AG04449 (cell line): ENCODE data around the gene FHIP1B.

ENCODE experiments used
- CTCF ChIA-PET: fragments of 350-600 bp; formaldehyde crosslinking; extraction: SDS; loops from one replicate; lab custom pipeline; 2021; ENCODE audit warnings: antibody characterized with exemption; lab: Yijun Ruan, JAX
- POLR2A ChIA-PET: fragments of 400-600, 350-600 bp; formaldehyde crosslinking; extraction: SDS; loops from one replicate; lab custom pipeline; 2020; ENCODE audit warnings: antibody characterized with exemption, inconsistent platforms; lab: Yijun Ruan, JAX
- DNase-seq: peaks from one replicate; pipeline ENCODE4 v3.0.0-alpha.2; 2010; ENCODE audit warnings: low read depth, low spot score
- H3K4me3 ChIP-seq: 2 replicates; pipeline ENCODE4 v1.5.1; 2011; ENCODE audit warnings: low read depth, mild to moderate bottlenecking, control low read depth, low read length
- TF ChIP-seq, protein P1 (sequence below): IDR thresholded peaks from one replicate; pipeline ENCODE4 v1.5.1; 2011; ENCODE audit warnings: mild to moderate bottlenecking, moderate library complexity, low read length, control low read depth, inconsistent platforms; ENCODE audit not compliant: insufficient read depth; ENCODE audit errors: missing control alignments

FHIP1B gene

DNA sequence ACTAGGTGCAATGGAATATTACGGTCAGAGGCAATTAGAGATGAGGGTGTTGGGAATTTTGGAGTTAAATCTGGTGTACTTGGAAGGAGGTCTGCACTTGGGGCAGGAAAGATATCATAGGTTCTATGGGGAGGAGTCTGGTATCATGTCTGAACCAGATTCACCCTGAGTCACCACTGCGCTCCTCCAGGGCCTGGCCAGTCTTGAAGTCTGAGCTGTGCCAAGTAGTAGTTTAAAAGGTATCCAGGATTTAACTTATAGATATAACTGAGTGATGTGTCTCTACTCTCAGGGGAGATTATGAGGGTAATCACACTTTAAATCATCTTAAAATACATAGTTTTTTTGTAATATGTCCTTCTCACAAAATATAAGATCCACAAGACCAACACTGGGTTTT is 11.1 kb upstream of the FHIP1B start:
- H3K4me3 ChIP-seq, result no peak overlapping the region
- ChIA-PET POLR2A (no interaction called here), CTCF (no interaction called here)
- TF ChIP-seq, protein P1, sequence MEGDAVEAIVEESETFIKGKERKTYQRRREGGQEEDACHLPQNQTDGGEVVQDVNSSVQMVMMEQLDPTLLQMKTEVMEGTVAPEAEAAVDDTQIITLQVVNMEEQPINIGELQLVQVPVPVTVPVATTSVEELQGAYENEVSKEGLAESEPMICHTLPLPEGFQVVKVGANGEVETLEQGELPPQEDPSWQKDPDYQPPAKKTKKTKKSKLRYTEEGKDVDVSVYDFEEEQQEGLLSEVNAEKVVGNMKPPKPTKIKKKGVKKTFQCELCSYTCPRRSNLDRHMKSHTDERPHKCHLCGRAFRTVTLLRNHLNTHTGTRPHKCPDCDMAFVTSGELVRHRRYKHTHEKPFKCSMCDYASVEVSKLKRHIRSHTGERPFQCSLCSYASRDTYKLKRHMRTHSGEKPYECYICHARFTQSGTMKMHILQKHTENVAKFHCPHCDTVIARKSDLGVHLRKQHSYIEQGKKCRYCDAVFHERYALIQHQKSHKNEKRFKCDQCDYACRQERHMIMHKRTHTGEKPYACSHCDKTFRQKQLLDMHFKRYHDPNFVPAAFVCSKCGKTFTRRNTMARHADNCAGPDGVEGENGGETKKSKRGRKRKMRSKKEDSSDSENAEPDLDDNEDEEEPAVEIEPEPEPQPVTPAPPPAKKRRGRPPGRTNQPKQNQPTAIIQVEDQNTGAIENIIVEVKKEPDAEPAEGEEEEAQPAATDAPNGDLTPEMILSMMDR, result no peak
- DNase-seq, result no peak

DNA sequence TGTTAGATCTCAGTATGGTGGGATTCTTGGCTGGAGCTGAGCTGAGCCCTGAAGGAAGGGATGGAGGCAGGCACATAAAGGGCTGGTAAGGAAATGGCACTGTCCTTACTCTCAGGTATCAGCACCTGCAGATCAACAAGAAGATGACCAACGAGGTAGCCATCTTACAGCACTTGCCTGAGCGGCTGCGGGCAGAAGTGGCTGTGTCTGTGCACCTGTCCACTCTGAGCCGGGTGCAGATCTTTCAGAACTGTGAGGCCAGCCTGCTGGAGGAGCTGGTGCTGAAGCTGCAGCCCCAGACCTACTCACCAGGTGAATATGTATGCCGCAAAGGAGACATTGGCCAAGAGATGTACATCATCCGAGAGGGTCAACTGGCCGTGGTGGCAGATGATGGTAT is 6.9 kb upstream of the FHIP1B start:
- CTCF ChIA-PET, result interaction anchor here (1.4 to 4.3 kb wide), 2 partner anchors 10 to 17 kb away, joined by 3 to 50 read pairs; no protein-coding TSS in a partner anchor
- no peak overlapping the region for H3K4me3 ChIP-seq
- TF ChIP-seq, protein P1, result no peak
- no peak for DNase-seq
- POLR2A ChIA-PET, result no interaction called here

DNA sequence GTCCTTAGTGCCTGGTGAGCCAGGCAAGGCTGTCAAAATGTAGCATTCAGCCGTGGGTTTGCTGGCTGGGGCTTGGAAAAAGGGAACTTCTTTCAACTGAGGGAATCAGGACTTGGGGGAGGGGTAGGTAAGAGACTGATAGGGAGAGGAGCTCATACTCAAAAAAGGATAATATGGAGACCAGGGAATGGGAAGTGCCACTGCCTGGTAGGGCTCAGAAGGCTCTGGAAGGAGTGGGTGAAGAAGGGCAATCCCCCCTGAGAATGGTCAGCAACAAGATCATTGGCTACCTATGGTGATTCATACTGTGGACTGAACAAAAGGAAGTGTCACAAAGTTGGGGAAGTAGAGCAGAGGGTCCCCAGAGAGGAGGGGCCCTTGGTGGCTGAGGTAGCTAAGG is 6.3 kb upstream of the FHIP1B start:
- H3K4me3 ChIP-seq, result no peak overlapping the region
- CTCF ChIA-PET, result interaction anchor here (1.4 to 4.3 kb wide), 2 partner anchors 11 to 18 kb away, joined by 3 to 50 read pairs; no protein-coding TSS in a partner anchor
- TF ChIP-seq, protein P1, result no peak
- no peak for DNase-seq
- POLR2A ChIA-PET, result interaction anchor here (0.6 kb wide), 1 partner anchor 68 kb away, joined by 3 read pairs; no protein-coding TSS in a partner anchor

DNA sequence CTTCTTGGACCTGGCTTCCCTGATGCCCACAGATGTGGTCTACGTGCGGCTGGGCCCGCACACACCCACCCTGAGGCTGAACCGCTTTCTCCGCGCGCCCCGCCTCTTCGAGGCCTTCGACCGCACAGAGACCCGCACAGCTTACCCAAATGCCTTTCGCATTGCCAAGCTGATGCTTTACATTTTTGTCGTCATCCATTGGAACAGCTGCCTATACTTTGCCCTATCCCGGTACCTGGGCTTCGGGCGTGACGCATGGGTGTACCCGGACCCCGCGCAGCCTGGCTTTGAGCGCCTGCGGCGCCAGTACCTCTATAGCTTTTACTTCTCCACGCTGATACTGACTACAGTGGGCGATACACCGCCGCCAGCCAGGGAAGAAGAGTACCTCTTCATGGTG is 5.7 kb upstream of the FHIP1B start:
- TF ChIP-seq, protein P1, result no peak
- CTCF ChIA-PET, result interaction anchor here (1.4 to 4.3 kb wide), 2 partner anchors 11 to 18 kb away, joined by 3 to 50 read pairs; no protein-coding TSS in a partner anchor
- no peak overlapping the region for H3K4me3 ChIP-seq
- POLR2A ChIA-PET, result interaction anchor here (0.6 kb wide), 1 partner anchor 68 kb away, joined by 3 read pairs; no protein-coding TSS in a partner anchor
- DNase-seq, result no peak

DNA sequence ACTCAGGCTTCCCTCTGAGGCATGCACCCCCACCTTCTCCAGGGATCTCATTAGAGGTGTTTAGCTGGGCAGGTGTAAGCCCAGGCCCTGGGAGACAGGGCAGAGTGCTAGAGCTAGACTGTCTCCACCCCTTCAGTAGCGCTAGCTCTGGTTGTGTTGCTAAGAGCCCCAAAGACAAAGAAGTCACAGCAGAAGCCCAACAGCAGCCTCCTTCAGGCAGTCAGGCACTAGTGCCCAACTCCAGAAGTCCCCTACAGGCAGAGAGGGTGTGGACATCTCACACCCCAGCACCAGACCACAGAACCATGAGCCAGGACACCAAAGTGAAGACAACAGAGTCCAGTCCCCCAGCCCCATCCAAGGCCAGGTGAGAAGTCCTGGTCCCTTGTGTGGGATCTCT is 4.5 kb upstream of the FHIP1B start, which contains the start of gene CNGA4:
Gene CNGA4, plus strand, starts transcription at position 188 of the 400 bp plus-strand sequence. Its CDS starts 118 bp downstream, at position 306.
- H3K4me3 ChIP-seq, result no peak within 1 kb of the TSS
- DNase-seq, result no peak
- CTCF ChIA-PET, result interaction anchor here (0.7 to 5.2 kb wide), 3 partner anchors 12 to 124 kb away, joined by 5 to 44 read pairs (median 10); no protein-coding TSS in a partner anchor
- TF ChIP-seq, protein P1, result no peak
- POLR2A ChIA-PET, result no interaction called here

DNA sequence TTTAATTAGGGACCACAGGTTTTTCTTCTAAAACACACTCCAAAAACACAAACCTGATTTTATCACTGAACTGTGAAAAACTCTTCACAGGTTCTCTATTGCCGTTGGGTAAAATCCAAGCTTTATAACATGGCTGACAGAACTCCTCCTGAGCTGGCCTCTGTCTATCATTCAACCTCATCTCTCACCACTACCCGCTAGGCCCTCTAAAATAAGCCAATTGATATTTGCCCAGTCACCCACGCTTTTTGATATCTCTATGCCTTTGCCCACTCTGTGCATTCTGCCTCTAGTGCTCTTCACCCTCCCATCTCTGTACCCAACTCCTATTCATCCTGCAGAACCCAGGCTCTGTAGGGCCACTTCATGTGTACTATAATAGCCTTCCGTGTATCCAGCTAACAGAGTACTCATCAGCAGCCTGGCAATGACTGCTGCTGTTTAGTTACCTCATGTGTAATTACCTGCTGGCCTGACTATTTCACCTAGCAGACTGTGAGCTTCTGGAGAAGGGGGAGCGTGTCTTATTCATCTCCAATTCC is 3.4 kb upstream of the FHIP1B start:
- H3K4me3 ChIP-seq, result no peak overlapping the region
- ChIA-PET POLR2A (interaction anchor here (0.7 kb wide), 1 partner anchor 125 kb away, joined by 4 read pairs; no protein-coding TSS in a partner anchor), CTCF (interaction anchor here (1.0 to 5.2 kb wide), 3 partner anchors 13 to 125 kb away, joined by 3 to 44 read pairs (median 10); no protein-coding TSS in a partner anchor)
- TF ChIP-seq, protein P1, result no peak
- no peak for DNase-seq
